Endothelial cell (in vitro differentiated cells): ENCODE measurements around the gene THRB. TPM values are rescaled to one million over a fixed set of nuclear protein-coding genes. Genes with fewer than 3 reads are reported as not detected.

Experiments used
- DNase-seq: peaks from one replicate; pipeline ENCODE4 v3.0.0; 2021; ENCODE audit warnings: low spot score
- H3K27ac Mint-ChIP-seq: one replicate; pipeline ENCODE4 v1.8.0; 2021; ENCODE audit warnings: mixed read lengths, inconsistent platforms; ENCODE audit not compliant: unreplicated experiment
- H3K27me3 Mint-ChIP-seq: one replicate; pipeline ENCODE4 v1.8.0; 2021; ENCODE audit warnings: mild to moderate bottlenecking, moderate library complexity, mixed read lengths, inconsistent platforms; ENCODE audit not compliant: unreplicated experiment
- H3K36me3 Mint-ChIP-seq: one replicate; pipeline ENCODE4 v1.8.0; 2021; ENCODE audit warnings: mild to moderate bottlenecking, low read depth, mixed read lengths, inconsistent platforms; ENCODE audit not compliant: unreplicated experiment
- H3K4me1 Mint-ChIP-seq: one replicate; pipeline ENCODE4 v1.8.0; 2021; ENCODE audit warnings: mild to moderate bottlenecking, mixed read lengths, inconsistent platforms; ENCODE audit not compliant: unreplicated experiment
- H3K4me3 Mint-ChIP-seq: one replicate; pipeline ENCODE4 v1.8.0; 2021; ENCODE audit warnings: mild to moderate bottlenecking, mixed read lengths, inconsistent platforms; ENCODE audit not compliant: unreplicated experiment
- H3K9me3 Mint-ChIP-seq: one replicate; pipeline ENCODE4 v1.8.0; 2021; ENCODE audit warnings: mixed read lengths, inconsistent platforms; ENCODE audit not compliant: unreplicated experiment
- CTCF ChIP-seq: fragments of 200-600 bp; sonication (generic); IDR thresholded peaks from one replicate; pipeline ENCODE4 v1.5.0; 2021; ENCODE audit warnings: antibody characterized with exemption; ENCODE audit not compliant: unreplicated experiment
- total RNA-seq: library from RNA; stranded (reverse); fragmentation: NEBNext Ultra II Directional; extraction: Animal tissue kit (Norgen Biotek cat#: 25700); gene quantifications from one replicate; pipeline ENCODE4 v1.2.1, GENCODE V29; 2021; ENCODE audit not compliant: unreplicated experiment

Gene THRB
- total RNA-seq, 1 donor from 2014 or later, result 0.38 TPM

- no peaks in the 10 kb centered on the region for H3K9me3 Mint-ChIP-seq
- no peak overlapping the region for H3K4me3 Mint-ChIP-seq
- TF ChIP-seq CTCF, result no peak
- H3K27ac Mint-ChIP-seq, result no peak overlapping the region
- H3K27me3 Mint-ChIP-seq, result no peaks in the 10 kb centered on the region
- H3K36me3 Mint-ChIP-seq, result no peaks in the 10 kb centered on the region
- no peaks in the 10 kb centered on the region for H3K4me1 Mint-ChIP-seq
- no peak for DNase-seq
Measured at GRCh38 chr3:24259901-24260512, 234.6 kb downstream of the THRB start.

DNA sequence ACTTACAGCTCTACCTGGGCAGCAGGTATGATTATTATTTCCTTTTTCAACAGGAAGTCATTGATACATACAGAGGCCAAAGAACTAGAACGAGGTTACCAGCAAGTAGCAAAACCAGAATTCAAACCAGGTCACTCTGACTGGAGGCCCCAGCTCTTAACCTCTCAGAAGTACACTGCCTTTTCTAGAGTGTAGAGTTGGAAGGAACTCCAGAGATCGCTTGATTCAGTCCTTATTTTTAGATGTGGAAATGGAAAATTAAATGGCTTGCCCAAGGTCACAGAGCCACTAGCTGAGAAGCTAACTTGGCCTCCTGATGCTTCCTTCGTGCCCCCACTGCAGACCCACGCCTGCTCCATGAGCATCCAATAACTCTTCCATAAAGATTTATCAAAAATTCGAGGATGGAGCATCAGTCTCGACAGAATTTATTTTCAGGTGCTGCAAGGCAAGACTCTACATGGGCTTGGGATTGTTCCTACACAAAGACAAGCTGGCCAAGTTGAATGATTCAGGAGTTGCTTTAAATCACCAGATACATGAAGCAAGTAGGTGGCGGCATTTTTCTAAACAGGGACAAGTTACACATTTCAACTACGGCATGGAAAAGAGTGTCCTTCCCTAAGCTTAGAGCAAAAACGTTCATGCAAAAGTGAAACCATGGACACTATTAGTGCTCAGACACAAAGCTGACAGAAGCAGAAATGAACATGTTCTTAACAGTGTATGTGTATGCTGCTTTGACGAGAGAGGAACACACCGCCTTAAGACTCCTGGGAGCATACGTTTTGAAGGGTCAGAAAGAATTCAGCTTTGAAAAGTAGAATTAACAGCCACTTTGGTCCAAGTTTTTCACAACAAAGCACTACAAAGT lies 235.7 kb downstream of the THRB start:
- Mint-ChIP-seq H3K27me3 (no peaks in the 10 kb centered on the region), H3K4me1 (no peaks in the 10 kb centered on the region), H3K9me3 (no peaks in the 10 kb centered on the region), H3K4me3 (no peak overlapping the region), H3K36me3 (no peaks in the 10 kb centered on the region), H3K27ac (no peak overlapping the region)
- no peak for DNase-seq
- TF ChIP-seq CTCF, result no peak

- Mint-ChIP-seq H3K4me3 (no peak overlapping the region), H3K4me1 (no peaks in the 10 kb centered on the region), H3K36me3 (no peaks in the 10 kb centered on the region), H3K9me3 (no peaks in the 10 kb centered on the region), H3K27me3 (no peaks in the 10 kb centered on the region), H3K27ac (no peak overlapping the region)
- no peak for TF ChIP-seq CTCF
- no peak for DNase-seq
Measured at GRCh38 chr3:24258260-24258659, 236.4 kb downstream of the THRB start.

- no peak for TF ChIP-seq CTCF
Measured at GRCh38 chr3:24255414-24255813, 239.2 kb downstream of the THRB start.

DNA sequence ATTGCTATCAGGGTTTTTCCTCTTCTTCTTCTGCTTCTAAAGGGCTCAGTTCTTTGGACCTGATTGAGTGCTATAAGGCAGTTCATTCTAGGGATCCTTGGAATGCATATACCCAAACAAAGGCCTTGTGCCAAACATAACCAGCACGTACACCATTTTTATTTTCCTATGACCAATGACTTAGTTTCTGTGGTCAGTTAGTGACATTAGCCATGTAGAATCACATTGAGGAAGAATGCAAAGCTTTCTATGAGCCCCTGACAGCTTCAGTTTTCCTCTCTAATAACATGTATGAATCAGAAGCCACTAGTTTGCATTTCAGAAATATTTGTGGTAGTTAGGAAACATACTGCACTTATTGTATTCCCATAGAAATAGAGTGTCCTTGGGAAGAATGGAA lies 240.0 kb downstream of the THRB start:
- Mint-ChIP-seq H3K27ac (no peak overlapping the region), H3K36me3 (no peaks in the 10 kb centered on the region)
- DNase-seq, result no peak

More at GRCh38 chr3:24255414-24255813, 239.2 kb downstream of the THRB start:
- Mint-ChIP-seq H3K27ac (no peak overlapping the region), H3K4me1 (no peaks in the 10 kb centered on the region), H3K27me3 (no peaks in the 10 kb centered on the region), H3K4me3 (no peak overlapping the region), H3K36me3 (no peaks in the 10 kb centered on the region), H3K9me3 (no peaks in the 10 kb centered on the region)
- no peak for DNase-seq

More for the DNA sequence above, 240.0 kb downstream of the THRB start:
- Mint-ChIP-seq H3K9me3 (no peaks in the 10 kb centered on the region), H3K4me3 (no peak overlapping the region), H3K4me1 (no peaks in the 10 kb centered on the region), H3K27me3 (no peaks in the 10 kb centered on the region)
- no peak for TF ChIP-seq CTCF
